OCI-LY1 (cell line): ENCODE measurements around the gene HERPUD2.
"Not testable (repeated sequence)": the region's sequence is repeated elsewhere in the genome, so short reads cannot be mapped to it uniquely, and the experiment has no call there.

Source experiments
- EZH2 ChIP-seq: fragments of 200-600 bp; sonication (generic), shearing (Covaris generic); IDR thresholded peaks from 2 replicates; pipeline ENCODE4 v1.8.0; 2017; ENCODE audit warnings: borderline replicate concordance, mixed run types, mild to moderate bottlenecking, antibody characterized with exemption, low read length, moderate library complexity, mixed read lengths
- TF ChIP-seq, protein P1 (sequence below): fragments of 200-600 bp; sonication (generic), shearing (Covaris generic); IDR thresholded peaks from 2 replicates; pipeline ENCODE4 v1.5.1; 2017; ENCODE audit warnings: mild to moderate bottlenecking, antibody characterized with exemption, low read length, moderate library complexity, mixed read lengths

DNA sequence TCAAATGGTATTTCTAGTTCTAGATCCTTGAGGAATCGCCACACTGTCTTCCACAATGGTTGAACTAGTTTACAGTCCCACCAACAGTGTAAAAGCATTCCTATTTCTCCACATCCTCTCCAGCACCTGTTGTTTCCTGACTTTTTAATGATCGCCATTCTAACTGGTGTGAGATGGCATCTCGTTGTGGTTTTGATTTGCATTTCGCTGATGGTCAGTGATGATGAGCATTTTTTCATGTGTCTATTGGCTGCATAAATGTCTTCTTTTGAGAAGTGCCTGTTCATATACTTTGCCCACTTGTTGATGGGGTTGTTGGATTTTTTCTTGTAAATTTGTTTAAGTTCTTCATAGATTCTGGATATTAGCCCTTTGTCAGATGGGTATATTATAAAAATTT, 34.5 kb downstream of the HERPUD2 start:
- TF ChIP-seq, protein P1, sequence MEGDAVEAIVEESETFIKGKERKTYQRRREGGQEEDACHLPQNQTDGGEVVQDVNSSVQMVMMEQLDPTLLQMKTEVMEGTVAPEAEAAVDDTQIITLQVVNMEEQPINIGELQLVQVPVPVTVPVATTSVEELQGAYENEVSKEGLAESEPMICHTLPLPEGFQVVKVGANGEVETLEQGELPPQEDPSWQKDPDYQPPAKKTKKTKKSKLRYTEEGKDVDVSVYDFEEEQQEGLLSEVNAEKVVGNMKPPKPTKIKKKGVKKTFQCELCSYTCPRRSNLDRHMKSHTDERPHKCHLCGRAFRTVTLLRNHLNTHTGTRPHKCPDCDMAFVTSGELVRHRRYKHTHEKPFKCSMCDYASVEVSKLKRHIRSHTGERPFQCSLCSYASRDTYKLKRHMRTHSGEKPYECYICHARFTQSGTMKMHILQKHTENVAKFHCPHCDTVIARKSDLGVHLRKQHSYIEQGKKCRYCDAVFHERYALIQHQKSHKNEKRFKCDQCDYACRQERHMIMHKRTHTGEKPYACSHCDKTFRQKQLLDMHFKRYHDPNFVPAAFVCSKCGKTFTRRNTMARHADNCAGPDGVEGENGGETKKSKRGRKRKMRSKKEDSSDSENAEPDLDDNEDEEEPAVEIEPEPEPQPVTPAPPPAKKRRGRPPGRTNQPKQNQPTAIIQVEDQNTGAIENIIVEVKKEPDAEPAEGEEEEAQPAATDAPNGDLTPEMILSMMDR: not testable (repeated sequence)
- not testable (repeated sequence) for TF ChIP-seq EZH2
